AG04449 (cell line): Measurements from ENCODE around the gene PLEKHG4B.

Source experiments
- CTCF ChIA-PET: fragments of 350-600 bp; formaldehyde crosslinking; extraction: SDS; loops from one replicate; lab custom pipeline; 2021; ENCODE audit warnings: antibody characterized with exemption; lab: Yijun Ruan, JAX
- POLR2A ChIA-PET: fragments of 400-600, 350-600 bp; formaldehyde crosslinking; extraction: SDS; loops from one replicate; lab custom pipeline; 2020; ENCODE audit warnings: antibody characterized with exemption, inconsistent platforms; lab: Yijun Ruan, JAX
- DNase-seq: peaks from one replicate; pipeline ENCODE4 v3.0.0-alpha.2; 2010; ENCODE audit warnings: low read depth, low spot score
- H3K4me3 ChIP-seq: 2 replicates; pipeline ENCODE4 v1.5.1; 2011; ENCODE audit warnings: low read depth, mild to moderate bottlenecking, control low read depth, low read length
- TF ChIP-seq, protein P1 (sequence below): IDR thresholded peaks from one replicate; pipeline ENCODE4 v1.5.1; 2011; ENCODE audit warnings: mild to moderate bottlenecking, moderate library complexity, low read length, control low read depth, inconsistent platforms; ENCODE audit not compliant: insufficient read depth; ENCODE audit errors: missing control alignments

The PLEKHG4B gene

DNA sequence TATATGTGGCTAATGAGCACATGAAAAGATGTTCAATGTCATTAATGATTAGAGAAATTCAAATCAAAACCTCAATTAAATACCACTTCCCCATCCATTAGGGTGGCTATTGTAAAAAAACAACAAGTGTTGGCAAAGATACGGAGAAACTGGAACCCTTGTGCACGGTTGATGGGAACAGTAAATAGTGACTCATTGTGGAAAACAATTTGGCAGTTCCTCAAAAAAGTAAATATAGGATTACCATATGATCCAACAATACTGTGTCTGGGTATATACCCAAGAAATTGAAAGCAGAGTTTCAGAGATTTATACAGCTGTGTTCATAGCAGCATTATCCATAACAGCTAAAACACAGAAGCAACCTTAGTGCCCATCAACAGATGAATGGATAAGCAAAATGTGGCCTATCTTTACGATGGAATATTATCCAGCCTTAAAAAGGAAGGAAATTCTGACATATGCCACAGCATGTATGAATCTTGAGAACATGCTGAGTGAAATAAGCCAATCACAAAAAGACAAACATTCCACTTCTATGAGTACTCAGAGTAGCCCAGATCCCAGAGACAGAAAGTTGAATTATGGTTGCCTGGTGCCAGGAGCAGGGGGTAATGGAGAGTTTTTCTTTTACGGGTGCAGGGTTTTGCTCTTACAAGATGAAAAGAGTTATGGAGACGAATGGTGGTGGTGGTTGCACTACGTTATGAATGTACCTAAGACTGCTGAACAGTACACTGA, 57.9 kb downstream of the PLEKHG4B start:
- POLR2A ChIA-PET: no interaction called here
- CTCF ChIA-PET: no interaction called here
- TF ChIP-seq, protein P1, sequence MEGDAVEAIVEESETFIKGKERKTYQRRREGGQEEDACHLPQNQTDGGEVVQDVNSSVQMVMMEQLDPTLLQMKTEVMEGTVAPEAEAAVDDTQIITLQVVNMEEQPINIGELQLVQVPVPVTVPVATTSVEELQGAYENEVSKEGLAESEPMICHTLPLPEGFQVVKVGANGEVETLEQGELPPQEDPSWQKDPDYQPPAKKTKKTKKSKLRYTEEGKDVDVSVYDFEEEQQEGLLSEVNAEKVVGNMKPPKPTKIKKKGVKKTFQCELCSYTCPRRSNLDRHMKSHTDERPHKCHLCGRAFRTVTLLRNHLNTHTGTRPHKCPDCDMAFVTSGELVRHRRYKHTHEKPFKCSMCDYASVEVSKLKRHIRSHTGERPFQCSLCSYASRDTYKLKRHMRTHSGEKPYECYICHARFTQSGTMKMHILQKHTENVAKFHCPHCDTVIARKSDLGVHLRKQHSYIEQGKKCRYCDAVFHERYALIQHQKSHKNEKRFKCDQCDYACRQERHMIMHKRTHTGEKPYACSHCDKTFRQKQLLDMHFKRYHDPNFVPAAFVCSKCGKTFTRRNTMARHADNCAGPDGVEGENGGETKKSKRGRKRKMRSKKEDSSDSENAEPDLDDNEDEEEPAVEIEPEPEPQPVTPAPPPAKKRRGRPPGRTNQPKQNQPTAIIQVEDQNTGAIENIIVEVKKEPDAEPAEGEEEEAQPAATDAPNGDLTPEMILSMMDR: no peak
- no peak overlapping the region for H3K4me3 ChIP-seq
- no peak for DNase-seq

DNA sequence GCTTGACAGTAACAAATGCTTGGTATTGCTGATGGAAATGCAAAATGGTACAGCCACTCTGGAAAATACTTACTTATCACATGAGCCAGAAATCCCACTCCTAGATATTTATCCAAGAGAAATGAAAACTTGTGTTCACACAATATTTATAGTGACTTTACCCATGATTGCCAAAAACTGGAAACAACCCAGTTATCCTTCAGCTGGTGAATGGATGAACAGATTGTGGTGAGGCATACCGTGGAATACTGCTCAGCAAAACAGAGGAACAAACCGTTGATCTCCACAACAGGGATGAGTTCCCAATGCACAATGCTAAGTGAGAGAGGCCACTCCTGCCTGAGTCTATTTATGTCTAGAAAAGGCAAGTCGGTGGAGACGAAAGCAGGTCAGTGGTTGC, 58.8 kb downstream of the PLEKHG4B start:
- TF ChIP-seq, protein P1: no peak
- ChIA-PET CTCF (no interaction called here), POLR2A (no interaction called here)
- no peak for DNase-seq
- H3K4me3 ChIP-seq: no peak overlapping the region

DNA sequence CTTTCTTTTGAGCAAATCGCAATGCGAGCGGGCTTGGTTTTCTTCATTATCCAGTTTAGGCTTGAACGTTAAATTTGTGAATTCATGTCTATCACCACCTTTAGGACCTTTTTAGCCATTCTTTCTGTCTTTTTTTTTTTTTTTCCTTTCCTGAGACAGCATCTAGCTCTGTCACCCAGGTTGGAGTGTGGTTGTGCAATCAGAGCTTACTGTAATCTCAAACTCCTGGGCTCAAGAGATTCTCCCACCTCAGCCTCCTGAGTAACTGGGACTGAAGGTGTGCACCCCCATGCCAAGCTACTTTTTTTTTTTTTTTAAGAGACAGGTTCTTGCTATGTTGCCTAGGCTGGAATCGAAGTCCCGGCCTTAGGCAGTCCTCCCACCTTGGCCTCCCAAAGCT, 60.1 kb downstream of the PLEKHG4B start:
- CTCF ChIA-PET: interaction anchor here (1.2 kb wide), 1 partner anchor 12 kb away, joined by 4 read pairs; no protein-coding TSS in a partner anchor
- no peak for DNase-seq
- POLR2A ChIA-PET: no interaction called here
- H3K4me3 ChIP-seq: no peak overlapping the region
- TF ChIP-seq, protein P1: no peak

DNA sequence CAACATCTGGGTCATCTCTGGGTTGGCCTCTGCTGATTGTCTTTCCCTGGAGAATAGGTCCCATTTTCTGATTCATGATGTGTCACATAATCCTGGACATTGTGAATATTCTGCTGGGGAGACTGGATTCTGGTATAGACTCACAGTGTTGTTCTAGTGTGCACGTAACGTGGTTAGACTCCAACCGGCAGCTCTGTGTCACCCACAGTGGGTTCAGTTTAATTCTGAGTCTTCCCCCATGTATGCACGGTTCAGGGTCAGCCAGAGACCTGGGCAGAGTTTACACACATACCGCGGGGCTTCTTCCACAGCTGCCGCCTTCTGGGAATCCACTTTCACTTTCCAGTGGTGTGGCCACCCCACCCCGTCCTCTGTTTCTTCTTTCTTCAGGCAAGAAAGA, 61.3 kb downstream of the PLEKHG4B start:
- TF ChIP-seq, protein P1: no peak
- ChIA-PET POLR2A (no interaction called here), CTCF (interaction anchor here (1.2 kb wide), 1 partner anchor 11 kb away, joined by 4 read pairs; no protein-coding TSS in a partner anchor)
- DNase-seq: no peak
- no peak overlapping the region for H3K4me3 ChIP-seq

DNA sequence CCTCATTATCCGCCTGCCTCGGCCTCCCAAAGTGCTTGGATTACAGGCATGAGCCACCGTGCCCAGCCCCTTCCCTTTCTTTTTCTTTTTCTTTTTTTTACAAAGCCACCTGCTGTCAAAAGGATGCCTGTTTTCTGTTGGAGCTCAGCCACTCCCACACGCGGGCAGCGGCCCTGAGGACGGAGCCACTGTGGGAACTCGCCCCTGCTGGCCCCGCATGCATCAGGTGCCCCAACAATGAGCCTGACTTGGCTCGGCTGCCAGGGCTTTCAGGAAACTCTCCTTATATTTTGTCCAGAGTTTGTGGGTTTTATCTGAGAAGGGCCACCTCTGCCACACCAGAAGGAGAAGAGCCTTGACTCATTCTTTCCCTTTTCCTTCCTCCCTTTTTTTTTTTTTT, 62.3 kb downstream of the PLEKHG4B start:
- ChIA-PET CTCF (no interaction called here), POLR2A (no interaction called here)
- DNase-seq: no peak
- H3K4me3 ChIP-seq: no peak overlapping the region
- TF ChIP-seq, protein P1: no peak

DNA sequence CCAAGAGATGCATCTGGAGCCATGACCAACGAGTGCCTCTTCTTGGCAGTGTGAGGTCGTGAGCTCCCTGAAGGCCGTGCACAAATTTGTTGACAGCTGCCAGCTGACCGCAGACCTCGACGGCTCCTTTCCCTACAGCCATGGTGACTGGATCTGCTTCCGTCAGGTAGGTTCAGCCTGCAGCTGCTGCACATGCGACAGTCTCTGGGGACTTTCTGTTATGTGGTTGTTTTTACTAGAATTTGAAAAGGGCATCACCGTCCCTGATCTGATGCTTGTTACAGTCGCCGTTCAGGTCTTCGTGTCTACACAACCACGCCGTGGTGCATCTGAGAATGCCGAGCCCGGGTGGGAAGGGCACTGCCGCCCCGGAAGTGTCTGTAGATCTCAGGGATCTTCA, 62.9 kb downstream of the PLEKHG4B start:
- TF ChIP-seq, protein P1: no peak
- CTCF ChIA-PET: no interaction called here

More for the DNA sequence above, 62.9 kb downstream of the PLEKHG4B start:
- no peak for DNase-seq
- H3K4me3 ChIP-seq: no peak overlapping the region
- POLR2A ChIA-PET: no interaction called here
